ENCODE measurements around the gene TNP2. TPM values are rescaled to one million over a fixed set of nuclear protein-coding genes. Genes with fewer than 3 reads are reported as not detected.

The TNP2 gene
- polyA plus RNA-seq, 2 donors: not detected

DNA sequence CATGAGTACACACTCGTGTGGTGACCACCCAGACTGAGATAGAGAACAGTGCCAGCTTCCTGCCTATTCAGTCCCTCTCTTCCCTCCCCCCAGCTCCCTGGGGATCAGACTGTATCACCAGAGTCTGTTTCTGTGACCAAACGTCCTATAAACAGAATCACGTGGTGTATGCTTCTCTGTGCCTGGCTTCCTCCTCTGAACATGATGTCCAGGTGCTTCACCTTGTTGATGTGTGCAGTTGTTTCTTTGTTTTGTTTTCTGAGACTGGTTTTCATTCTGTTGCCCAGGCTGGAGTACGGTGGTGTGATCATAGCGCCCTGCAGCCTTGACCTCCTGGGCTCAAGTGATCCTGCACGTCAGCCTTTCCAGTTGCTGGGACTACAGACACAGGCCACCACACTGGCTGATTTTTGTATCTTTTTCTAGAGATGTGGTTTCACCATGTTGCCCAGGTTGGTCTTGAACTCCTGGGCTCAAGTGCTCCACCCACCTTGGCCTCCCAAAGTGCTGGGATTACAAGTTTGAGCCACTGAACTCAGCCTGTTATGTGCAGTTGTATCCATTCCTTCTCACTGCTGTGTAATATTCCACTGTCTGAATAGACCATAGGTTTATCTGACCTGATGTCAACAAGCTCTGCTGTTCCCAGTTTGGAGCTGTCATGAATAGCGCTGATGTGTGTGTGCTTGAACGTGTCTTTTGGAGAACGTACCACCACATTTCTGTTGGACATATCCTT lies 40.9 kb upstream of the TNP2 start:
- Histone ChIP-seq H3K4me3 (ENCODE audit: low read depth in 1 of 2, low read length in 2 of 2) (no peak overlapping the region), H3K36me3 (ENCODE audit: control insufficient read depth in 2 of 2, insufficient read depth in 2 of 2, low read length in 1 of 2) (no peaks in the 10 kb centered on the region), H3K9me3 (ENCODE audit: control insufficient read depth in 2 of 2, insufficient read depth in 1 of 2, low read depth in 1 of 2, low read length in 1 of 2) (no peaks in the 10 kb centered on the region), H3K27ac (ENCODE audit: low read depth in 2 of 2, low read length in 1 of 2) (no peak overlapping the region), H3K4me1 (ENCODE audit: control insufficient read depth in 2 of 2, insufficient read depth in 2 of 2, low read length in 1 of 2) (peaks cover 0 to 5% of the 10 kb centered on the region in 2 donors), H3K27me3 (ENCODE audit: control insufficient read depth in 1 of 2, insufficient read depth in 2 of 2, low read length in 2 of 2) (no peaks in the 10 kb centered on the region)
- WGBS, 2 donors: 70 to 73% methylated on average over 9 of the region's 9 CpGs

GRCh38 chr16:11308493-11309283 lies 39.6 kb upstream of the TNP2 start:
- no peak overlapping the region for H3K4me3 ChIP-seq (ENCODE audit: low read depth in 1 of 2, low read length in 2 of 2)
- H3K36me3 ChIP-seq (ENCODE audit: control insufficient read depth in 2 of 2, insufficient read depth in 2 of 2, low read length in 1 of 2): no peaks in the 10 kb centered on the region
- H3K4me1 ChIP-seq (ENCODE audit: control insufficient read depth in 2 of 2, insufficient read depth in 2 of 2, low read length in 1 of 2): peaks cover 0 to 5% of the 10 kb centered on the region in 2 donors
- H3K27me3 ChIP-seq (ENCODE audit: control insufficient read depth in 1 of 2, insufficient read depth in 2 of 2, low read length in 2 of 2): no peaks in the 10 kb centered on the region
- 68 to 71% methylated on average over 15 of the region's 15 CpGs for WGBS, 2 donors
- H3K9me3 ChIP-seq (ENCODE audit: control insufficient read depth in 2 of 2, insufficient read depth in 1 of 2, low read depth in 1 of 2, low read length in 1 of 2): no peaks in the 10 kb centered on the region
- no peak overlapping the region for H3K27ac ChIP-seq (ENCODE audit: low read depth in 2 of 2, low read length in 1 of 2)

- H3K9me3 ChIP-seq (ENCODE audit: control insufficient read depth in 2 of 2, insufficient read depth in 1 of 2, low read depth in 1 of 2, low read length in 1 of 2): no peaks in the 10 kb centered on the region
- no peaks in the 10 kb centered on the region for H3K27me3 ChIP-seq (ENCODE audit: control insufficient read depth in 1 of 2, insufficient read depth in 2 of 2, low read length in 2 of 2)
- H3K36me3 ChIP-seq (ENCODE audit: control insufficient read depth in 2 of 2, insufficient read depth in 2 of 2, low read length in 1 of 2): no peaks in the 10 kb centered on the region
- WGBS, 2 donors: 89 to 91% methylated on average over 21 of the region's 21 CpGs
- H3K4me1 ChIP-seq (ENCODE audit: control insufficient read depth in 2 of 2, insufficient read depth in 2 of 2, low read length in 1 of 2): peaks cover 0 to 5% of the 10 kb centered on the region in 2 donors
- no peak overlapping the region for H3K4me3 ChIP-seq (ENCODE audit: low read depth in 1 of 2, low read length in 2 of 2)
- H3K27ac ChIP-seq (ENCODE audit: low read depth in 2 of 2, low read length in 1 of 2): no peak overlapping the region
Measured at GRCh38 chr16:11307639-11308492, 38.7 kb upstream of the TNP2 start.

- Histone ChIP-seq H3K4me3 (ENCODE audit: low read depth in 1 of 2, low read length in 2 of 2) (no peak overlapping the region), H3K4me1 (ENCODE audit: control insufficient read depth in 2 of 2, insufficient read depth in 2 of 2, low read length in 1 of 2) (peaks cover 0 to 2% of the 10 kb centered on the region in 2 donors), H3K27me3 (ENCODE audit: control insufficient read depth in 1 of 2, insufficient read depth in 2 of 2, low read length in 2 of 2) (no peaks in the 10 kb centered on the region), H3K36me3 (ENCODE audit: control insufficient read depth in 2 of 2, insufficient read depth in 2 of 2, low read length in 1 of 2) (no peaks in the 10 kb centered on the region), H3K9me3 (ENCODE audit: control insufficient read depth in 2 of 2, insufficient read depth in 1 of 2, low read depth in 1 of 2, low read length in 1 of 2) (no peaks in the 10 kb centered on the region), H3K27ac (ENCODE audit: low read depth in 2 of 2, low read length in 1 of 2) (no peak overlapping the region)
- WGBS, 2 donors: 74 to 75% methylated on average over 7 of the region's 7 CpGs
Measured at GRCh38 chr16:11306997-11307638, 38.0 kb upstream of the TNP2 start.

- 90 to 92% methylated on average over 8 of the region's 8 CpGs for WGBS, 2 donors
- H3K9me3 ChIP-seq (ENCODE audit: control insufficient read depth in 2 of 2, insufficient read depth in 1 of 2, low read depth in 1 of 2, low read length in 1 of 2): no peaks in the 10 kb centered on the region
- H3K36me3 ChIP-seq (ENCODE audit: control insufficient read depth in 2 of 2, insufficient read depth in 2 of 2, low read length in 1 of 2): no peaks in the 10 kb centered on the region
- H3K4me1 ChIP-seq (ENCODE audit: control insufficient read depth in 2 of 2, insufficient read depth in 2 of 2, low read length in 1 of 2): peaks cover 0 to 2% of the 10 kb centered on the region in 2 donors
- H3K27me3 ChIP-seq (ENCODE audit: control insufficient read depth in 1 of 2, insufficient read depth in 2 of 2, low read length in 2 of 2): no peaks in the 10 kb centered on the region
- no peak overlapping the region for H3K4me3 ChIP-seq (ENCODE audit: low read depth in 1 of 2, low read length in 2 of 2)
- no peak overlapping the region for H3K27ac ChIP-seq (ENCODE audit: low read depth in 2 of 2, low read length in 1 of 2)
Measured at GRCh38 chr16:11306381-11306780, 37.3 kb upstream of the TNP2 start.

- Histone ChIP-seq H3K4me1 (ENCODE audit: control insufficient read depth in 2 of 2, insufficient read depth in 2 of 2, low read length in 1 of 2) (peaks cover 0 to 2% of the 10 kb centered on the region in 2 donors), H3K27ac (ENCODE audit: low read depth in 2 of 2, low read length in 1 of 2) (no peak overlapping the region), H3K36me3 (ENCODE audit: control insufficient read depth in 2 of 2, insufficient read depth in 2 of 2, low read length in 1 of 2) (no peaks in the 10 kb centered on the region), H3K27me3 (ENCODE audit: control insufficient read depth in 1 of 2, insufficient read depth in 2 of 2, low read length in 2 of 2) (no peaks in the 10 kb centered on the region), H3K9me3 (ENCODE audit: control insufficient read depth in 2 of 2, insufficient read depth in 1 of 2, low read depth in 1 of 2, low read length in 1 of 2) (no peaks in the 10 kb centered on the region), H3K4me3 (ENCODE audit: low read depth in 1 of 2, low read length in 2 of 2) (no peak overlapping the region)
- WGBS, 2 donors: 61 to 69% methylated on average over 18 of the region's 18 CpGs
Measured at GRCh38 chr16:11303405-11304138, 34.4 kb upstream of the TNP2 start.

- Histone ChIP-seq H3K4me1 (ENCODE audit: control insufficient read depth in 2 of 2, insufficient read depth in 2 of 2, low read length in 1 of 2) (peaks cover 0 to 2% of the 10 kb centered on the region in 2 donors), H3K36me3 (ENCODE audit: control insufficient read depth in 2 of 2, insufficient read depth in 2 of 2, low read length in 1 of 2) (no peaks in the 10 kb centered on the region), H3K4me3 (ENCODE audit: low read depth in 1 of 2, low read length in 2 of 2) (no peak overlapping the region), H3K27ac (ENCODE audit: low read depth in 2 of 2, low read length in 1 of 2) (no peak overlapping the region), H3K27me3 (ENCODE audit: control insufficient read depth in 1 of 2, insufficient read depth in 2 of 2, low read length in 2 of 2) (no peaks in the 10 kb centered on the region), H3K9me3 (ENCODE audit: control insufficient read depth in 2 of 2, insufficient read depth in 1 of 2, low read depth in 1 of 2, low read length in 1 of 2) (no peaks in the 10 kb centered on the region)
- 62 to 70% methylated on average over 4 of the region's 4 CpGs for WGBS, 2 donors
Measured at GRCh38 chr16:11302977-11303376, 33.9 kb upstream of the TNP2 start.

DNA sequence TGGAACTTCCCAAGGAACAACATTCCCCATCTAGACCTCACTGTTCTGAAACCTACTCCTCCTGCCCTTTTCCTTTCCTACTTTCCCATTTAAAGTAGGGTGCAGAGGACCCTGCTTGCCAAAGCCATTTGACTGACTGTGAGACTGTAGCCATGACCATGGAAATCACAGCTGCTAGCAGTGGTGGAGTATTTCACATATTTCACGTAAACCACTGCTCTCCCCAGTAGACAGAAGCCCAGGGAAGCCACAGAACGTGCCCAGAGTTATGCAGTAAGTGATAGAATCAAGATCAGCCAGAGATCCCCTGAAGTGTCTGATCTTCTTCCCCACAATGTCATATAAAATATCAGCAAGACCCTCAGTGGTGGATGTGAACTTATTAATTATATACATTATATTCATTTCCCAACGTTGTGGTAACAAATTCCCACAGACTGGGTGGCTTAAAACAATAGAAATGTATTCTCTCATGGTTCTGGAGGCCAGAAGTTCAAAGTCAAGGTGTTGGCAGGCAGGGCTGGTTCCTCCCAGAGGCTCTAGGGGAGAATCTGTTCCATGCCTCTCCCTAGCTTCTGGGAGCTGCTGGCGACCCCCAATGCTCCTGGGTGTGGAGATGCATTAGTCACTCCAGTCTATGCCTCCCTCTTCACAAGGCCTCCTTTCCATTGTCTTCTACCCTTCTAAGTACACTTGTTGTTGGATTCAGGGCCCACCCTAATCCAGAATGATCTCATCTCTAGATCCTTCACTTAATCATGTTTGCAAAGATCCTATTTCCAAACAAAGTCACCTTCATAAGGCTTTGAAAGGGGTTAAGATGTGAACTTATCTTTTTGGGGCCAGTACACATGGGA lies 32.7 kb upstream of the TNP2 start:
- no peak overlapping the region for H3K27ac ChIP-seq (ENCODE audit: low read depth in 2 of 2, low read length in 1 of 2)
- H3K4me1 ChIP-seq (ENCODE audit: control insufficient read depth in 2 of 2, insufficient read depth in 2 of 2, low read length in 1 of 2): peaks cover 0 to 5% of the 10 kb centered on the region in 2 donors
- H3K9me3 ChIP-seq (ENCODE audit: control insufficient read depth in 2 of 2, insufficient read depth in 1 of 2, low read depth in 1 of 2, low read length in 1 of 2): no peaks in the 10 kb centered on the region
- no peaks in the 10 kb centered on the region for H3K27me3 ChIP-seq (ENCODE audit: control insufficient read depth in 1 of 2, insufficient read depth in 2 of 2, low read length in 2 of 2)
- 64 to 65% methylated on average over 4 of the region's 4 CpGs for WGBS, 2 donors
- H3K36me3 ChIP-seq (ENCODE audit: control insufficient read depth in 2 of 2, insufficient read depth in 2 of 2, low read length in 1 of 2): no peaks in the 10 kb centered on the region
- no peak overlapping the region for H3K4me3 ChIP-seq (ENCODE audit: low read depth in 1 of 2, low read length in 2 of 2)

Data from esophagus (tissue), 2 donors.